NK-92 treated with Interleukin-12 subunit alpha and Interleukin-12 subunit beta, amount 100 ng/mL, for 24 hours (cell line): ENCODE results near the gene RASA3.
"Not testable (repeated sequence)": the region's sequence is repeated elsewhere in the genome, so short reads cannot be mapped to it uniquely, and the experiment has no call there.

Experiments
- DNase-seq: peaks from one replicate; lab custom pipeline; 2025; lab: John Stamatoyannopoulos, UW

Gene RASA3

DNA sequence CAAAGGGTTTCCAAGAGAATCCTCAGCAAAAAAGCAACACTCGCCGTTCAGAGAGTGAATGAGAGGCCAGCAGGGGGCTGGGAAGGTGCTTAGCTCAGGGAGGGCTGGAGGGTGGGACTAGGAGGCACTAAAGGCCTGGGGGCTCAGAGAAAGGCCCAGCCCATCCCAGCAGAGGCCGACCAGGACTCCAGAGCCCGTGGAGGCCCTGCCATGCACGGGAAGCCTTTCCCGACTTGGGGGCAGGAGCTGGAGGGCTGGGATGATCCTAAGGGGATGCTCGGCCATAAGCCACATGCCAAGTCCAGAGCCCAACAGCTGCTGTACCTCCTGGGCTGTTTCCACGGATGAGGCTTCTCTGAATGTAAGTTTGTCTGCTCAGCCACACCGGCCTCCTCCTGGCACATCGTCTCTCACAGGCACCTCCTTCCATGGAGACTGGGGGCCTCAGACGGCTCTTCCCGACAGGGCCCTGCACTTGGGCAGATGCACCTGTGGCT is 19.5 kb downstream of the RASA3 start:
- no peak for DNase-seq

DNA sequence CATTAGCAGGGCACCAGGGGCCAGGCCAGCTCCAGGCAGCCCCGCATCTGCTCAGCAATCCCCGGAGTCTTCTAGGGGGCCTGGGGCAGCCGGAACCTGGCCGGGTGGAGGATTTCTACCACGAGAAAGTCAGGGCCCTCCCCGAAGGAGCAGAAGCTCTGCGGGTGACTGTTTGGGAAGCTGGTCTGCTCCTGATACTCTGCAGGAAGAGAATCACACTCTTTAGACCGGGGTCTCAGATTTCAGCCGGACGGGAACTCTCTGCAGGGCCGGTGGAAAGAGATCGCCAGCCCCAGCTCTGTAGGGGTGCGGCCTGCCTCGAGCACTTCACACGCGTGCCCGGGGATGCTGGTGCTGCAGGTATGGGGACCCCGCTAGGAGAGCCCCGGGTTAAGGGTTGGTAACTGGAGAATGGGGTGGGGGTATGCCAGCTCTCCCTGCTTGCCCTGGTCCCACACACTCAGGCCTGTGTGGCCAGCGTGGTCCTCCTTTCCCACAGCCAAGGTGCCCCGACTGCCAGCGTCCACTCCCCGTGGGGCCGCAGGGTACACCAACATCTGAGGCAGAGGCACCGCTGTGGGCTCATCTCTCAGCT is 20.1 kb downstream of the RASA3 start:
- no peak for DNase-seq

DNA sequence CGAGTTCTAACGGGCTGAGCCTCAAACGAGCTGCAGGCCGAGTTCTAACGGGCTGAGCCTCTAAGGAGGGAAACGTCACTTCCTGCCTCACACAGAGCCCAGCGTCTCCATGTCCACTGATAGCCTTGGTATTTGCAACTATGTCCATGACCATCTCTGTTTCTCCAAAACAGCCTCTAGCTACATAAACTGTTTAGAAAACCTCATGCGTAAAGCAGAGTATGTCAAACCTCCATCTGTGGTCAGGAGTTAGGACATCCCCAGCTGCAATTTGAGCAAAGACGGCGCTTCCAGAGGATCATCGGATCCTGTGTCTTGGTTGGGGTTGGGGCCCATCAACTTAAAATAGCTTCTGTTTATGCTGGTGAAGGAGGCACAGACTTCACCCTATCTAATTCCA is 20.8 kb downstream of the RASA3 start:
- DNase-seq = no peak

DNA sequence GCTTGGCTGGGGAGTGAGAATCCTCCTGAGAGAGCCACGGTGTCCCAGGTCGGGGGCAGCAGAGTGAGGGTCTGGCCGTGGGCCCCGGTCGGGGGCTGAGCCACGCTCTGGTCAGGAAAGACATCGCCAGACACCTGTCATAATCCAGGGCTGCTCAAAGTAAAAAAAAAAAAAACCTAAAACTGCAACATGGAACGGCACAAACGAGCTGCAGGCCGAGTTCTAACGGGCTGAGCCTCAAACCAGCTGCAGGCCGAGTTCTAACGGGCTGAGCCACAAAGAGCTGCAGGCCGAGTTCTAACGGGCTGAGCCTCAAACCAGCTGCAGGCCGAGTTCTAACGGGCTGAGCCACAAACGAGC is 21.6 kb downstream of the RASA3 start:
- DNase-seq = not testable (repeated sequence)

DNA sequence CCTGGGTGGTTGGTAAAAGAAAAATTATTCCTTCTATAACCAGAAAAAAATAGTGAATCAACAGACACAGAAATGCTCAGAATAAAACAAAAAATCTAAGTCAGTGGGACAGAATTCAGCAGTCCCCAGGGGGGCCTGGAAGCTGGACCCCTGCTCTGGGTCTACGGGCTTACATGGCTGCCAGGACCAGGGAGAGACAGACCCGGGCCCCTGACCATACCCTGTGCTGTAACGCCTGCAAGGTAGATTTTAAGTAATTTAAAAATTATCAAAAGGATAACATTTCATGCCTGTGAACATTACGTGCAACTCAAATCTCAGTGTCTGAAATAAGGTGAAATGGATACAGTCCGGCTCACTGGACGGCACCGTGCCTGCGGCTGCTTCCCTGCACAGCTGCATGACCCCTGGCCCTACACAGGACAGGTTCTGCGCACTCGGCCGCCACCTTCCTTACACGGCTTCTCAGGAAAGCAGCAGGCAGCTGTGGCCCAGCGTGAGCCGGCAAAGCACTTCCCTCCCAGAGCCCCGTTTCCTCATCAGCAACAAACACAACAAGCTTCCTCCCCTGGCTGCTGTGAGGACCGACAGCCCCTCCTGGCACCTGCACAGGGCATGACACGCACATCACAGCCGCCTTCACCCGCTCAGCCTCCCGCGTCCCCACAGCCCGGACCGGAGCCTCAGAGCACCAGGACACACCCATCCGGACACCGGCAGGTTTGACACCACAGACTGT is 22.2 kb downstream of the RASA3 start:
- no peak for DNase-seq

DNA sequence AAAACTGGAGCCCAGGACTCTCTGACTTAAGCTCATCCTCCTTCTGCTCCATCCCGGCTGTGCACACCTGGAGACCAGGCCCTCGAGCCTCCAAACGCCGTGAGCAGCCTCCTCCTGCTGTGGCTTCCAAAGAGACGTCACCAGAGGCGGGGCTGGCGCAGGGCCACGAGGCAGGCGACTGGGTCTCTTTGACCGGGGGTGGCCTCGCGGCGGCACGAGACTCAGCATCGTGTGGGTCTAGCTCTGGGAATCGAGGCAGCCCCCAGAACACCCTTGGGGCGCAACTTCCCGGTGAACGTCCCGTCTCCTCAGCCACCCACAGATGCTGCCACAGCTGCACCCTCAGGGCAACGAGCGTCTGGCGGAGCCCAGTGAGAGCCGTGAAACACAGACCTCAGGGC is 22.8 kb downstream of the RASA3 start:
- no peak for DNase-seq

DNA sequence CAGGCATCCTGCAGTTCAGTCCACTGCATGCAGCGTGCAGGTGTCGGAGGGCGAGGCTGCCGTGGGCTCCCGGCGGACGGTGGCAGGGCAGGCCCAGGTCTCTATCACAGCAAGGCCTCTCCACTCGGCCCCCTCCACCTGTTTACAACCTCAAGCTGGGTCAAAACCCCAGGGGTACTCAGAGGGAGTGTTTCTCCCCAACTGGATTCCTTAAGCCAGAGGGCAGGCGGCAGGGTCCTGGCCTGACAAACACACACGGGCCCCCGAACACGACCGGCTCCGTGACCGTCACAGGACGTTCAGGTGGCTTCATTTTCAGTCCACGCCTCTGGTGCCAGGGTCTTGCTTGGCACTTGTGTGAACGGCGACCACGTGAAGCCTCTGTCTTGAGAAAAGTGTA is 23.5 kb downstream of the RASA3 start:
- DNase-seq = no peak

DNA sequence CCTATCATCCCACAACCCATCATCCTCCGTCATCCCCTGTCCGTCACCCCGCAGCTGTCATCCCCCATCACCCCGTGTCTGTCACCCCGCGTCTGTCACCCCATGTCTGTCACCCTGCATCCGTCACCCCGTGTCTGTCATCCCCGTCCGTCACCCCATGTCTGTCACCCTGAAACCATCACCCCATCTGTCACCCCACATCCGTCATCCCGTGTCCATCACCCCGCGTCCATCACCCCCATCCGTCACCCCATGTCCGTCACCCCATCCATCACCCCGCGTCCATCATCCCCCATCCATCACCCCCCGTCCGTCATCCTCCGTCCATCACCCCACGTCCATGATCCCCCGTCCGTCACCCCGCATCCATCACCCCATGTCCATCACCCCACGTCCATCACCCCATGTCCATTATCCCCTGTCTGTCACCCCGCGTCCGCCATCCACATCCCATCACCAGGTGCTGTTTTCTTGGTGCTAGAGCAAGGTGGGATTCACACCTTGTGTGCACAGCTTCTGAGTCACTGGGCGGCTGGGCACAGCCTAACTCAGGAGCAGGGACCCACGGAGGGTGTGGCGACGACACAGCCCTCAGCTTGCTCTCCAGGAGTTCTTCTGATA is 24.2 kb downstream of the RASA3 start:
- no peak for DNase-seq

DNA sequence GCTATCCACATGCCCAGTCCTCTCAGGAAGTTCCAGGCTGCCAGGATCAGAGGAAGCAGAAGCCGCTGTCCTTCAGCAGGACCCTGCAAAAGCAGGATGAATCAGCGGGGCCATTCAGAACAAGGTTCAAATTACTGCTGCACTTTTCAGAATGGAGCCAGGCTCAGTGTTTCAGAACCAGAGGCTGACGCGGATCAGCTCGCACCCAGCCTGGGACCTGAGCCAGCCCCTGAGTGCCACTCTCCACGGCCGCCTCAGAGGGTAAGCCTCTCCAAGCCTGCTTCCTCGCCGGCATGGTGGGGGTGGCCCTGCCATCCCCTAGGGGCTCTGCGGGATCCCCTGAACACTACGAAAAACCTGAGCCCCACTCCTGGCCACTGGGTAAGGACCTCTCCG is 24.7 kb downstream of the RASA3 start:
- DNase-seq = no peak

DNA sequence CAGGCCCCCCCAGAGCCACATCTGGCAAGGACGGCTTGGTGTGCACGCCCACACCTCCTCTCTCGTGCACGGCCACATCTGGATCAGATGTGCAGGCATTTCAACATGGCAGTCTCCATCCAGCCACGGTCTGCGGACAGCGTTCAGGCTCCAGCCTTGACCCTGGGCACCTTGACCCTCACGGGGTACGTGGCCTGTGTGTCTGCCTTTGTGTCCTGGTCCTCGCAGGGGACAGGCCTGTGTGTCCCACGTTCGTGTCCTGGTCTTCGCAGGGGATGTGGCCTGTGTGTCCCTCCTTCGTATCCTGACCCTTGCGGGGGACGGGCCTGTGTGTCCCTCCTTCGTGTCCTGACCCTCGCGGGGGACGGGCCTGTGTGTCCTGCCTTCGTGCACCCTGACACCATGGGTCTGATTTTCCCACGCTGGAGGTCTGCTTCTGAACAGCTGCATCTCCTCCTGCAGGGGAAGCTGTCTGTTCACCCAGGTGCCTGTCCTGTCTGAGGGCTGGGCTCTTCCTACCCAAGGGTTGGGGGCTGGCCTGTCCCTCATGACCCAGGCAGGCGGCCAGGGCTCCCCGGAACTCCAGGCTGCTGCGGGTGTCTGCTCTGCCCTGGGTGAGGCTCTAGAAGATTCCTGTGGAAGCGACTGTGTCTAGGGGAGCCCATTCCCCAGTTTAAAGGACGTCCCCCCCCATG is 25.3 kb downstream of the RASA3 start:
- no peak for DNase-seq

DNA sequence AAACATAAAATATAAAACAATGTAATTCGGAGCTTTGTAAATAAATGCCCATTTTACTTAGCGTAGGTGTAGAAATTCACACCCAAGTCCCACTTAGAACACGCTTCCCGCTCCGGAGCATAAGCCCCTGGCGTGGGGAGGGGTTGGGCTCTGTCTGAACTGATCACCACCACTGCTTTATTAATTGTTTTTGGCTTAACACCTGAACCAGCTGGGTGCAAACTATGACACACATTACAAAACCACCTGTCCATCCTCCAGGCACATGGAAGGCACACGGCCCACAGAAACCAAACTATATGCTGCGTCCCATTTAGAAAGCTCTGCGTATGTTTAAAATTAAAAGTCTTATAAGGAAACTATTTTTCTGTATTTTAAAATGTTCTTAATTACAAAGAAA is 25.9 kb downstream of the RASA3 start:
- no peak for DNase-seq

DNA sequence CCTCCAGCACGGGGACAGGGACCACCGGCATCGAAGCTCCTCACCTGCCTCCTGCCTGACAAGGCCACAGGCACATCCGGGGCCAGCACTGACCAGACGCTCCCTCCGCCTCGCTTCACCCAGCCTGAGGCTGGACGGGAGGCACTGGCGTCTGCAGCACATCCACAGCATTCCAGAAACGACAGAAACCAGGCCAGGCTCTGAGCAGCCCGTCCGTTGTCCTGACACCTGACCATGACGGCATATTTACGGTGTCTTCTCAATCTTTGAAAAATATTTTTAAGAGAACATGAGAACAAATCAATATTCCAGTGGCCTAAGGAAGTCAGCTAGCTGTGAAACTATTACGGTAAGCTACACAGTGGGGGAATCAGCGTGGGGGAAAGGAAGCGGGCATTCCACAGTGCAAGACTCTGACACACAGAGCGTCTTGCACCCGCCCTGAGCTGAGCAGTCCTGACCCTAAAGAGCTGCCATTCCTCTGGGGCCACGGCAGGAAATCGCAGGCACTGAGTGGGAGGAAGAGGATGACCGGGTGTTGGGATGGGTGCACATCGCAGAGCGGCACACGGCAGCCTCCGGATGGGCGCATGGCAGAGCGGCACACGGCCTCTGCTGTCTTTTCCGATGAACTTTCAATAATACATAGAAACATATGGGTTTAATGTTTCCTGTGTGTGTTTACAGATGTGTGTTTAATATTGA is 26.8 kb downstream of the RASA3 start:
- DNase-seq = no peak

DNA sequence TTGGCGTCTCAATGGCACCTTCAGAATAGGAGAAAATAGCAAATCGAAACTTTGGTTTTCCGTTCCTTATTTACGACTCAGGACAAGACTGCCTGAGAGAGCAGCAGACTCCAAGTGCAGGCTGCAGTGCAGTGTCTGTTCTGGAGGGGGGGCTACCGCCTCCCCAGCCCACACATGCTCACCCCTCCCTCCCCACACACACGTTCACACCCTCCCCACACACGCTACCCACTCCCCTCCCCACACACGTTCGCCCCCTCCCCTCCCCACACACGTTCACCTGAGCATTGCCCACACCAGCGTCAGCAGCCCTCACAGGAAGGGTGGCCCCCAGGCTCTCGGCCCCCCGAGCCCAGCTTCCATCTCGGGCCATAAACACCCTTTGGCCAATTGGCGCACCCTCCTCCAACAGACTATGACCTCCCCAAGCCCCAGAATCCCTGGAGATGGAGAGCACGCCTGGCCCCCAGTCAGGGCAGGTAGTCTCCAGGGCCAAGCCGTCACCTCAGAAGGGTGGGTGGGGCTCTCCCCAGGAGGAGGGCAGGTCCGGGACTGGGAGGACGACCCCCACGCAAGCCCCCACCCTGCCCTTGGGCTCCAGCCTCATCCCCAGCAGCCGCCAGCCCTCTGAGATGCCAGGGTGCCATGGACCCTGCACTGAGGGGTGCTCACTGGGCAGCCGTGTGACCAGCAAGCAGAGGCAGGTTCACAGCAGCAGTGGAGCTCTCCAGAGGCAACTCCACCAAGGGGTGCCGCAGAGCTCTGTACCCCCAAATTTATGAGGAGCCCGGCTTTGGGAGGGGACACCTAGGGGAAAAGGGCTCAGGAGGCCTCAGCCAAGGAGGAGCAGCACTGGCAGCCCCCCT is 27.5 kb downstream of the RASA3 start:
- DNase-seq = no peak

DNA sequence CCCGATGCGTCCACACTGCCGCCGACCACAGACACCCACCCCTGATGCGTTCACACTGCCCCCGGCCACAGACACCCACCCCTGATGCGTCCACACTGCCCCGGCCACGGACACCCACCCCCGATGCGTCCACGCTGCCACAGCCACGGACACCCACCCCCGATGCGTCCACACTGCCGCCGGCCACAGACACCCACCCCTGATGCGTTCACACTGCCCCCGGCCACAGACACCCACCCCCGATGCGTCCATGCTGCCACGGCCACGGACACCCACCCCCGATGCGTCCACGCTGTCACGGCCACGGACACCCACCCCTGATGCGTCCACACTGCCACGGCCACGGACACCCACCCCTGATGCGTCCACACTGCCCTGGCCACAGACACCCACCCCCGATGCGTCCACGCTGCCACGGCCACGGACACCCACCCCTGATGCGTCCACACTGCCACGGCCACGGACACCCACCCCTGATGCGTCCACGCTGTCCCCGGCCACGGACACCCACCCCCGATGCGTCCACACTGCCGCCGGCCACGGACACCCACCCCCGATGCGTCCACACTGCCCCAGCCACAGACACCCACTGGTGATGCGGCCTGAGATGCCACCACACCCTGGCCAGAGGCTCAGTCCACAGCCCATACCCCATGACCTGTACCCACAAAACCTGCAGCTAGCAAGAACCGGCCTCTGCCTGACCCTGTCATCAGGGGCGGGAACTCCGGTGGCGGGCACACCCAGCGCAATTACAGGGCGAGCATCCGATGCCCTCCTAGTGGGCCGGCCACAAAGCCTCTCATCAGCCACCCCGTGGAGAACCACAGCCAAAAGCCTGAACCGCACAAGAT is 28.4 kb downstream of the RASA3 start:
- DNase-seq = no peak

DNA sequence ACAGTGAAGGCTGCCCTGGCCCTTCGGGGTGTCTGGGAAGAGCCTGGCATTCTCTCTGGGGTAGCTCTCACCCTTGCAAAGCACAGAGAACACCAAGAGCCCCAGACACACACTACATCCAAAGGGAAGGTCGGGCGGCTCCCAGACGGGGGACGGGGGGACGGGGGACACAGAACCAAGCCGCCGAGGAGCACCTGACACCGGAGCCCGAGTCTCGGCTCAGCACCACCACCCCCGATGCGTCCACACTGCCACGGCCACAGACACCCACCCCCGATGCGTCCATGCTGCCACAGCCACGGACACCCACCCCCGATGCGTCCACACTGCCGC is 29.2 kb downstream of the RASA3 start:
- DNase-seq = not testable (repeated sequence)

DNA sequence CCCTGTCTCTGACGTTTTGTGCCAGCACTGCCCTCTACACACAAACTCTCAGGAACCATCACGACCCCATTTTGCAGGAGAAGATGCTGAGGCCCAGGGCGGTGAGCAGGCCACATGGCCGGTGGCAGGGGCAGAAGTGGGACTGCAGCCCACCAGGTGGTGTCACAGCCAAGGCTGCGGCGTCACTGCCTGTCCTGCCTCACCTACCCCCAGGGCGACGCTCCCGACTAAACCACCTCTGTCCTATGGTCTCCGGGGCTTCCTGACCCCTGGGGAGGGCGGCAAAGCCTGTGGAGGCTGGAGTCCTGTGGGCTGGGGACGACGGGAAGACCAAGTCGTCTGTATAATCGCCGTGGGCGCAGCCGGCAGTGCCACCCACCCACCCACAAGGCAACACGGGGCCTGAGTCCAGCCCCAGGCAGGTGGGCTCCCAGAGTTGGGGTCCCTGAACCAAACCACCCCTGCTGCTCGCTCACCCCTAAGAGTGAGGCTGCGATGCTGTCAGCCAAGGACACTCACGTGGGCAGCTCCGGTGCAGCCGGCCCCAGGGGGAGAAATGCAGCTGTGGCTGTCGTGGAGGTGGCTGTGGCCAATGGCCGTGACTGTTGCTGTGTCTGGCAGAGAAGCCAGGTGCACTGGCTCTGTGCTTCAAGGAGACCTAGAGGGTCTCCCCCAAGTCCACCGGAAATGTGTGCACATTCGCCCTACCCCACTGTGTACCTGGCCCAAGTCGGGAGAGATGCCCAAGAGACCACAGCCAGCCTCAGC is 29.7 kb downstream of the RASA3 start:
- no peak for DNase-seq

DNA sequence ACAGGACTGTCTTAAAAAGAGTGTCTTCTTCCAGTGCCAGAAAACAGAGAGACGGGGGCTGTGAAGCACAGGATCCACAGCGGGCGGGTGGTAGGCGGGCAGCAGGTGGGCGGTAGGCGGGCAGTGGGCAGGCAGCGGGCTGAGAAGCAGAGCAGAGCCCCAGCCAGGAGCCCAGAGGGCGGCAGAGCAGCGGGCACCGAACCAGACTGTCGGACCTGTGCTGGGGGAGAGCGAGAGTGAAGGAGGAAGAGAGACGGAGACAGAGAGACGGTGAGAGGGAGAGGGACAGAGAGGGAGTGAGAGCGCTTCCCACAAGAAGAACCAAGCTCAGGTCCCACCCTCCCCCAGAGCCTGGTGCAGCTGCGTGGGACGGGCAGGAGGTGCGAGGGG is 30.3 kb downstream of the RASA3 start:
- no peak for DNase-seq

DNA sequence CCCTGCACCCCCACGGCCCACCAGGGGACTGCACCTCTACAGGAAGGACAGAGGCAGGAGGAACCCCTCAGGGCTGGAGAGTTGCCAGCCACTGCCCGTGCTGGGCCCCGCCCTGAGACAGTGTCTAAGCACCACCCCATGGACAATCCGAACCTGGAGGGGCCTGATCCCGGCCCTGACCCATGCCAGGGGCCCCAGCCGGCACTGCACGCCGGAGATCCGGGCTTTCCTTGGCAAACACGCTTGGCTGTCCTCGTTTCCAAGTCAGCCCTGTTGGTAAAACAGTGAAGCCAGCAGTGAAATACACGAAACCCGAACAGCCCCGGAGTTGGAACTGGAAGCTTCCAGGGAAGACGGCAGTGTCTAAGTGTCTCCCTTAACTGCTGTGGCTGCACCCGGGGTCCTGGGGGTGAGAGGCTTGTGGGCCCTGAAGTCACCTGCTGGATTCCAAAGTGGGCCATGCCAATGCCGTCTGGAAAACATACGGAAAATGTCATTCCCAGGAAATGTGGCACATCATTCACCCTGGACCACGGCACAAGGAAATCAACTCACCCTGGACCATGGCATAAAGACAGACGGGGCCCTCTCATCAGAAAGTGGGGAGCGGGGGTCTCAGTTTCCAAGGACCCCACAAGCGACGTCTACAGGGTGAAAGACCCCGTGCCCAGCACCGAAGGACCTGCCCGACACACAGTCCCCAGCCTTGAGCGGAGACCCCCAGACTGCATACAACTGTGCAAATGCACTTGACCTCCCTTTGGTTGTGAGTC is 30.9 kb downstream of the RASA3 start:
- no peak for DNase-seq
